Psoas muscle (tissue), 8 donors: ENCODE results near the gene KRTAP4-12. TPM values are rescaled to one million over a fixed set of nuclear protein-coding genes. Genes with fewer than 3 reads are reported as not detected.
"Not testable (repeated sequence)": the region's sequence is repeated elsewhere in the genome, so short reads cannot be mapped to it uniquely, and the experiment has no call there.

Source experiments
- ATAC-seq, 4 donors: fragments of 200-7000 bp; cut with Tn5 transposase; one replicate each; pipeline ENCODE4 v1.9.1; 2020; ENCODE audit warnings: moderate library complexity in 3 of 4, mild to moderate bottlenecking in 2 of 4
- DNase-seq, 2 donors: peaks; one replicate each; pipeline ENCODE4 v3.0.0-alpha.2; 2020
- H3K27ac ChIP-seq: fragments of 200-600 bp; one replicate; pipeline ENCODE4 v1.8.0; 2022
- H3K27me3 ChIP-seq, 3 donors: fragments of 200-600 bp in 1 of 3; one replicate each; pipeline versions ENCODE4 v1.6.1 to v1.8.0; 2013 to 2022; ENCODE audit warnings: low read length in 2 of 3, mild to moderate bottlenecking in 2 of 3, moderate library complexity in 1 of 3; ENCODE audit not compliant: insufficient read depth in 3 of 3
- H3K36me3 ChIP-seq, 2 donors: fragments of 200-600 bp in 1 of 2; one replicate each; pipeline versions ENCODE4 v1.6.1 to v1.8.0; 2013 to 2022; ENCODE audit warnings: low read depth in 1 of 2, mild to moderate bottlenecking in 1 of 2, moderate library complexity in 1 of 2; ENCODE audit not compliant: insufficient read depth in 1 of 2
- H3K4me1 ChIP-seq: fragments of 200-600 bp; one replicate; pipeline ENCODE4 v1.8.0; 2022
- H3K4me3 ChIP-seq: fragments of 200-600 bp; one replicate; pipeline ENCODE4 v1.8.0; 2022; ENCODE audit warnings: mild to moderate bottlenecking
- H3K9me3 ChIP-seq: fragments of 200-600 bp; one replicate; pipeline ENCODE4 v1.8.0; 2022
- WGBS, 3 donors: extraction: QIAGEN DNeasy Blood & Tissue Kit; methylation state at CpG; one replicate each; pipeline versions ENCODE4 v1.1.6 to v1.1.7; 2013; 5-methylcytosine and 5-hydroxymethylcytosine counted together
- intact Hi-C, 2 donors: fragments of 100-400 bp; cut with DNase I; formaldehyde crosslinking; loops; one replicate each; pipeline versions ENCODE4 v1.11.0 to v1.14.2; 2022
- polyA plus RNA-seq, 3 donors: library from polyadenylated mRNA; stranded (reverse); fragments of 200-250 nt; gene quantifications; one replicate each; pipeline ENCODE4 v1.2.3, GENCODE V29; 2013
- total RNA-seq, 4 donors: library from RNA; stranded (reverse); fragmentation: NEBNext Ultra II Directional in 2 of 4; extraction: Animal tissue kit (Norgen Biotek cat#: 25700) in 2 of 4; gene quantifications; one replicate each; pipeline versions ENCODE4 v1.2.1 to v1.2.4, GENCODE V29; 2021 to 2023
- TF ChIP-seq, protein P1 (sequence below): fragments of 200-600 bp; IDR thresholded peaks from one replicate; pipeline ENCODE4 v1.8.0; 2022; ENCODE audit warnings: antibody characterized with exemption
- donor health status: healthy with polysubstance abuse.
- donor health status: DM: no; HTN: no; CAD: no; lungs with moderate emphysema.
- donor health status: Bipolar disorder and iron deficiency.
- donor health status: healthy.
- donor health status: DM: yes; HTN: yes; CAD: no.
- donor health status: DM: no; HTN: no; CAD: no.
- donor health status: DM: no; HTN: no; CAD: no.
- donor health status: DM: yes; HTN: yes; CAD: no.

KRTAP4-12 gene
- total and polyA plus RNA-seq, 7 donors, result not detected

DNA sequence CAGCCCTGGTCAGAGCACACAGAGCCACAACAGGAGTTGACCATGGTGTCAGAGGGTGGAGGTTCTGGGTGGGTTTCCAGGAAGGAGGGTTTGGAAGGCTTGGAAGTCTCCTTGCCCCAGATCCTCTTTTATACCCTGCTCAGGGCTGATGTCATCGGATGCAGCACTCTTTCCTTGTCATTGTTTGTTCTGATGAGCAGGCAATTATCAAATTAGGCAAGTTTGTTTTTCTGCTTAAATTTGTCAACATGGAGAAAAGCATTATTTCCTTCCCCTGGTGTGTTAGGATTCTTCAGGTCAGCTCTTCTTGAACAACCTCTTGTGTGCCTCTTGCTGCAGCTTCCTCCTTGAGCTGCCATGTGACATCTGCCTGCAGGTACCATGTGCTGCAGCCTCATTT, 36.7 kb upstream of the KRTAP4-12 start, which contains the start of gene KRTAP4-4:
Gene KRTAP4-4, minus strand, starts transcription at position 101 of the 400 bp plus-strand sequence. Its CDS starts 57 bp downstream, at position 44.
- H3K27me3 ChIP-seq, result peaks cover 0 to 2% (median 0%) of the 10 kb centered on the region in 3 donors
- TF ChIP-seq, protein P1, sequence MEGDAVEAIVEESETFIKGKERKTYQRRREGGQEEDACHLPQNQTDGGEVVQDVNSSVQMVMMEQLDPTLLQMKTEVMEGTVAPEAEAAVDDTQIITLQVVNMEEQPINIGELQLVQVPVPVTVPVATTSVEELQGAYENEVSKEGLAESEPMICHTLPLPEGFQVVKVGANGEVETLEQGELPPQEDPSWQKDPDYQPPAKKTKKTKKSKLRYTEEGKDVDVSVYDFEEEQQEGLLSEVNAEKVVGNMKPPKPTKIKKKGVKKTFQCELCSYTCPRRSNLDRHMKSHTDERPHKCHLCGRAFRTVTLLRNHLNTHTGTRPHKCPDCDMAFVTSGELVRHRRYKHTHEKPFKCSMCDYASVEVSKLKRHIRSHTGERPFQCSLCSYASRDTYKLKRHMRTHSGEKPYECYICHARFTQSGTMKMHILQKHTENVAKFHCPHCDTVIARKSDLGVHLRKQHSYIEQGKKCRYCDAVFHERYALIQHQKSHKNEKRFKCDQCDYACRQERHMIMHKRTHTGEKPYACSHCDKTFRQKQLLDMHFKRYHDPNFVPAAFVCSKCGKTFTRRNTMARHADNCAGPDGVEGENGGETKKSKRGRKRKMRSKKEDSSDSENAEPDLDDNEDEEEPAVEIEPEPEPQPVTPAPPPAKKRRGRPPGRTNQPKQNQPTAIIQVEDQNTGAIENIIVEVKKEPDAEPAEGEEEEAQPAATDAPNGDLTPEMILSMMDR, result no peak
- no peak within 1 kb of the TSS for H3K27ac ChIP-seq
- WGBS, 3 donors, result 72 to 92% (median 82%) methylated on average over 1 of the region's 1 CpG
- H3K9me3 ChIP-seq, result no peaks in the 10 kb centered on the region
- no peaks in the 10 kb centered on the region for H3K36me3 ChIP-seq
- no peaks in the 10 kb centered on the region for H3K4me1 ChIP-seq
- ATAC-seq (no peak), DNase-seq (no peak)
- H3K4me3 ChIP-seq, result no peak within 1 kb of the TSS
- intact Hi-C loops, result no loop called here

DNA sequence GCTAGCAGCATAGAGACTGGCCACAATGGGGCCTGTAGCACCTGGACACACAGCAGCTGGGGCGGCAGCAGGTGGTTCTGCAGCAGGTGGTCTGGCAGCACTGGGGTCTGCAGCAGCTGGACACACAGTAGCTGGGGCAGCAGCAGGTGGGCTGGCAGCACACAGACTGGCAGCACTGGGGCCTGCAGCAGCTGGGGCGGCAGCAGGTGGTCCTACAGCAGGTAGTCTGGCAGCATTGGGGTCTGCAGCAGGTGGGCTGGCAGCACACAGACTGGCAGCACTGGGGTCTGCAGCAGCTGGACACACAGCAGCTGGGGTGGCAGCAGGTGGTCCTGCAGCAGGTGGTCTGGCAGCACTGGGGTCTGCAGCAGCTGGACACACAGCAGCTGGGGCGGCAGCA, 36.2 kb upstream of the KRTAP4-12 start:
- WGBS, 3 donors, result 83 to 94% (median 89%) methylated on average over 3 of the region's 3 CpGs

DNA sequence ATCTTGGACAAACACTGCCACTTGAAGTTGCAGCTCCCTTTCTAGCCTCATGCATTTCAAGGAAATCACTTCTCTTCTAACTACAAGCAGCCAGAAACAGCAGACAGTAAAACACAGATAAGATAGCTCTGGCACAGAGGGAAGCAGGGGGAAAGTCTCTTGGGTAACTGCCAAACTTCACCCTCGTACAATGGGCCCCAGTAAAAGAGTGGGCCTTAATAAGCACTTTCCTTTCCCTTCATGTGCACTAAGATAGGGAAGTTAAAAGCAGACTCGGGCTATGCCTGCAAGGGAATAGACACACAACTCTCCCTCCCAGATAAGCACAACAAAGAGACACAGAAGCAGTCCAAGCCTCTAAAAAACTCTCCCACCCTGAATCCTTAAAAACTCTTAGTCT, 29.9 kb upstream of the KRTAP4-12 start:
- Histone ChIP-seq H3K4me1 (no peaks in the 10 kb centered on the region), H3K9me3 (no peaks in the 10 kb centered on the region), H3K4me3 (no peak overlapping the region), H3K27ac (no peak overlapping the region), H3K27me3 (peaks cover 0 to 10% (median 2%) of the 10 kb centered on the region in 3 donors), H3K36me3 (no peaks in the 10 kb centered on the region)
- 35 to 52% (median 42%) methylated on average over 2 of the region's 2 CpGs for WGBS, 3 donors
- TF ChIP-seq, protein P1, result no peak
- intact Hi-C loops, result no loop called here
- no peak for DNase-seq
- no peak for ATAC-seq

More for the DNA sequence above, 36.2 kb upstream of the KRTAP4-12 start:
- H3K4me3 ChIP-seq, ATAC-seq, H3K9me3 ChIP-seq, H3K36me3 ChIP-seq, intact Hi-C loops, H3K27me3 ChIP-seq, DNase-seq, H3K27ac ChIP-seq, H3K4me1 ChIP-seq: not testable (repeated sequence)

DNA sequence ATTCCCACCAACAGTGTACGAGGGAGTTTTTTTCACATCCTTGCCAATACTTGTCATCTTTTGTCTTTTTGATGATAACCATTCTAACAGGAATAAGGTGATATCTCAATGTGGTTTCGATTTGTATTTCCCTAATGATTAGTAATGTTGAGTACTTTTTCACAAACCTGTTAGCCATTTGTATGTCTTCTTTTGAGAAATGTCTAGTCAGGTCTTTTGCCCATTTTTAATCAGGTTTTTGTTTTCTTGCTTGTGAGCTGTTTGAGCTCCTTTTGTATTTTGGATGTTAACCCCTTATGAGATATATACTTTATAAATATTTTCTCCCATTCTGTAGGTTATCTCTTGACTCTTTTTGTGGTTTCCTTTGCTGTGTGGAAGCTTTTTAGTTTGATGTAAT, 27.5 kb upstream of the KRTAP4-12 start:
- 77 to 82% (median 78%) methylated on average over 2 of the region's 2 CpGs for WGBS, 3 donors
- H3K27me3 ChIP-seq, result peaks cover 0 to 10% (median 2%) of the 10 kb centered on the region in 3 donors
- no peaks in the 10 kb centered on the region for H3K36me3 ChIP-seq
- no peaks in the 10 kb centered on the region for H3K4me1 ChIP-seq
- H3K9me3 ChIP-seq, result no peaks in the 10 kb centered on the region
- intact Hi-C loops, result no loop called here
- ATAC-seq (no peak), DNase-seq (no peak)
- no peak overlapping the region for H3K4me3 ChIP-seq
- H3K27ac ChIP-seq, result no peak overlapping the region
- TF ChIP-seq, protein P1, result no peak

DNA sequence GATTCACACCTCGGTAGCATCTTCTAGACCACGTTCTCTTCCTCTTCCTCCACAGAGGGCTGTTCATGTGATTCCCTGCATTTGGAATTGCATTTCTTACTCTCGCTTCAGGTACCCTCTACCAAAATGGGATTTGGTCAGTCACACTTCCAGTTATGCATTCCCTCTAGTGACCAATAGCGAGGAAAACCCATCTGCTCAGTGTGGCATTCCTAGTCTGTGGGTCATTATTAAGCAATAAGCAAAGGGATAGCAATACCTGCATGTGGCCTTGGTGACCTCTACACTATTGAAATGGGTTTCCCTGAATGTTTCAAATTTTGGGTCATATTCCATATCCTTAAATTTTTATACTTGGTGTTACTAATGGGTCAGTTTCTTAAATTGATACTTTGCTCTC, 26.0 kb upstream of the KRTAP4-12 start:
- H3K4me3 ChIP-seq, result no peak overlapping the region
- no peak overlapping the region for H3K27ac ChIP-seq
- peaks cover 0 to 2% (median 2%) of the 10 kb centered on the region in 3 donors for H3K27me3 ChIP-seq
- H3K4me1 ChIP-seq, result no peaks in the 10 kb centered on the region
- 83 to 88% (median 87%) methylated on average over 4 of the region's 4 CpGs for WGBS, 3 donors
- TF ChIP-seq, protein P1, result no peak
- no peak for ATAC-seq
- DNase-seq, result no peak
- H3K36me3 ChIP-seq, result no peaks in the 10 kb centered on the region
- intact Hi-C loops, result no loop called here
- no peaks in the 10 kb centered on the region for H3K9me3 ChIP-seq
